H1 (cell line): ENCODE measurements around the gene ULBP1. TPM values are rescaled to one million over a fixed set of nuclear protein-coding genes. Genes with fewer than 3 reads are reported as not detected.

Experiments
- BCL11A ChIP-seq, 2 experiments: IDR thresholded peaks; one replicate each; pipeline ENCODE4 v1.6.1; 2011; ENCODE audit warnings: low read depth in 2 of 2, low read length in 2 of 2, mild to moderate bottlenecking in 2 of 2
- CEBPB ChIP-seq: IDR thresholded peaks from 2 replicates; pipeline ENCODE4 v1.6.1; 2012; ENCODE audit warnings: low read depth, low read length
- CTBP2 ChIP-seq: IDR thresholded peaks from 2 replicates; pipeline ENCODE4 v1.7.0; 2011; ENCODE audit warnings: borderline replicate concordance, mild to moderate bottlenecking, moderate library complexity, mixed read lengths, low read length; ENCODE audit not compliant: insufficient read depth, insufficient read length
- CTCF ChIP-seq, 3 experiments: IDR thresholded peaks; 1 replicate in 2 of 3; 2 replicates in 1 of 3; pipeline versions ENCODE4 v1.5.1 to v1.6.1; 2011; ENCODE audit warnings: low read length in 3 of 3, mild to moderate bottlenecking in 3 of 3, inconsistent platforms in 2 of 3, low read depth in 1 of 3, moderate library complexity in 1 of 3; ENCODE audit not compliant: insufficient read depth in 1 of 3; ENCODE audit errors: control extremely low read depth in 1 of 3
- EGR1 ChIP-seq: IDR thresholded peaks from 2 replicates; pipeline ENCODE4 v1.6.1; 2011; ENCODE audit warnings: low read depth, low read length, borderline replicate concordance
- EP300 ChIP-seq, 2 experiments: IDR thresholded peaks; 1 replicate in 1 of 2; 2 replicates in 1 of 2; pipeline ENCODE4 v1.6.1; 2011 to 2012; ENCODE audit warnings: low read depth in 2 of 2, low read length in 2 of 2, mild to moderate bottlenecking in 2 of 2, borderline replicate concordance in 1 of 2, inconsistent platforms in 1 of 2, moderate library complexity in 1 of 2
- POLR2A ChIP-seq, 2 experiments: IDR thresholded peaks; 1 replicate in 1 of 2; 2 replicates in 1 of 2; pipeline ENCODE4 v1.6.1; 2011; ENCODE audit warnings: low read depth in 2 of 2, low read length in 2 of 2, mild to moderate bottlenecking in 2 of 2; ENCODE audit errors: control extremely low read depth in 1 of 2
- POU5F1 ChIP-seq: IDR thresholded peaks from 2 replicates; pipeline ENCODE4 v1.6.1; 2011; ENCODE audit warnings: low read depth, mild to moderate bottlenecking, low read length, moderate library complexity
- RAD21 ChIP-seq, 2 experiments: IDR thresholded peaks in 1 of 2; conservative IDR thresholded peaks in 1 of 2; 2 replicates each; pipeline ENCODE4 v1.6.1; 2011; ENCODE audit warnings: low read depth in 2 of 2, low read length in 2 of 2, improper control_type of control experiment in 1 of 2, inconsistent platforms in 1 of 2, mild to moderate bottlenecking in 1 of 2, moderate library complexity in 1 of 2
- TEAD4 ChIP-seq: IDR thresholded peaks from 2 replicates; pipeline ENCODE4 v1.6.1; 2012; ENCODE audit warnings: low read depth, low read length, inconsistent platforms, mixed read lengths
- polyA plus RNA-seq, 7 experiments: library from polyadenylated mRNA; depleted of rRNA in 3 of 7; stranded (reverse) in 5 of 7; unstranded in 2 of 7; fragments of >200 nt in 5 of 7; fragments of 200-250 nt in 2 of 7; gene quantifications; 1 replicate in 5 of 7; 2 replicates in 1 of 7; 4 replicates in 1 of 7; pipeline versions ENCODE4 v1.2.1 to v1.2.3, GENCODE V29; 2011 to 2013; ENCODE audit warnings: missing spikeins in 2 of 7, mixed read lengths in 2 of 7
- total RNA-seq: library from RNA; stranded (reverse); fragmentation: NEBNext Ultra II Directional; extraction: Animal tissue kit (Norgen Biotek cat#: 25700); gene quantifications from 2 replicates; pipeline ENCODE4 v1.2.1, GENCODE V29; 2021

ULBP1 gene
- total and polyA plus RNA-seq, 2 of the 8 experiments (the other 6 are each of a cell fraction or from before 2014, with no cell fraction given) = 0.32 to 0.60 TPM

- TF ChIP-seq EP300 (IDR thresholded peaks at IDR 0.05; ENCODE audit: borderline replicate concordance in 1 of 2, low read depth in 2 of 2, low read length in 2 of 2) = no peak
- no peak for TF ChIP-seq EGR1
- TF ChIP-seq CTBP2 = no peak
- TF ChIP-seq POLR2A (IDR thresholded peaks at IDR 0.05; ENCODE audit: control extremely low read depth in 1 of 2, low read depth in 2 of 2, low read length in 2 of 2) = no peak
- TF ChIP-seq POU5F1 = no peak
- no peak for TF ChIP-seq BCL11A (IDR thresholded peaks at IDR 0.05; ENCODE audit: low read depth in 2 of 2, low read length in 2 of 2)
- TF ChIP-seq CTCF (IDR thresholded peaks at IDR 0.05; ENCODE audit: control extremely low read depth in 1 of 3, insufficient read depth in 1 of 3, low read depth in 1 of 3, low read length in 3 of 3) = peak in 2 of 3 experiments; percentile 63 to 66; a peak in 3 of 4 replicates
- TF ChIP-seq TEAD4 = no peak
- peak; percentile 75 to 77 for TF ChIP-seq RAD21 (IDR thresholded peaks at IDR 0.05 in 1 of 2, conservative IDR thresholded peaks at IDR 0.05 in 1 of 2; ENCODE audit: low read depth in 2 of 2, low read length in 2 of 2)
- TF ChIP-seq CEBPB = peak; percentile 18; the same call in 1 of the 2 replicates
These were observed 29.2 kb upstream of the ULBP1 start (continued) for GRCh38 chr6:149934249-149935156.
